ENCODE measurements around the gene RPGRIP1L. TPM values are rescaled to one million over a fixed set of nuclear protein-coding genes. Genes with fewer than 3 reads are reported as not detected.

The RPGRIP1L gene
- total RNA-seq, 1 donor, result 22.0 TPM

DNA sequence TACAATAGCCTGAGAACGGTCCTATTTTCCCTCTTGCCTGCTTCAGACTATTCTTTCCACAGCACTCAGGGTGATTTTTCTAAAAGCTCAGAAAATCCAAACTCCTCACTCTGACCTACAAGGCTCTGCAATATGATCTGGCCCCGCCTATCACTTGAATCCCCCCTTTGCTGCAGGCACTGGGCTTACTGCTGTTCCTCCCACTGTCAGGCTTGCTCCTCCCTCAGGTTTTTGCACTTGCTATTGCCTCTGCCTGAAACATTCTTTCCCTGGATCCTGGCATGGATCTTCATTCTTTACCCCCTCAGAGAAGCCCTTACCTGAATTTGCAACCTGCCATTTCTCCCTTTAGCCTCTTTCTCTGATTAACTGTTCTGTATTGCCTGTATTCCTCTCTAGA is 52.3 kb downstream of the RPGRIP1L start:
- no peak for TF ChIP-seq CTCF (IDR thresholded peaks at IDR 0.05; ENCODE audit: insufficient read depth, low read depth, low read length)
- DNase-seq (ENCODE audit: low read depth), result no peak
- H3K4me3 ChIP-seq (ENCODE audit: low read depth, low read length), result no peak overlapping the region

DNA sequence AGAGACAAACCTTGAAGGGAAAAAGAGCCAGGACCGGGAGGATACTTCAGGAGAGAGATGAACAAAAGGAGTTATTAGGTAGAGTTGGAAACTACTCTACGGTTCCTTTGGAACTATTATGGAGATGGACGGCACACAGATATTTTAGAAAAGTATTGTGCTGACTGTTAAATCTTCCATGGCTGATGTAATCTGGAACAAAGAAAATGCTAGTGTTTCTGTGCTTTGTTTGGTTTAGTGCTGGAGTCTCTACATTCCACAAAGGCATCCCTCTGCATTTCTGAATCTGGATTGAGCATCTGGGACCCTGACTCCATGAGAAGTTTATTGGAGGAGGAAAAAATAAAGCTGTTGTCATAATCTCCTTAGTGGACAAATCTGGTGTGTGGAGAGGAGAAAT is 57.2 kb downstream of the RPGRIP1L start:
- no peak for TF ChIP-seq CTCF (IDR thresholded peaks at IDR 0.05; ENCODE audit: insufficient read depth, low read depth, low read length)
- DNase-seq (ENCODE audit: low read depth), result no peak
- H3K4me3 ChIP-seq (ENCODE audit: low read depth, low read length), result no peak overlapping the region

DNA sequence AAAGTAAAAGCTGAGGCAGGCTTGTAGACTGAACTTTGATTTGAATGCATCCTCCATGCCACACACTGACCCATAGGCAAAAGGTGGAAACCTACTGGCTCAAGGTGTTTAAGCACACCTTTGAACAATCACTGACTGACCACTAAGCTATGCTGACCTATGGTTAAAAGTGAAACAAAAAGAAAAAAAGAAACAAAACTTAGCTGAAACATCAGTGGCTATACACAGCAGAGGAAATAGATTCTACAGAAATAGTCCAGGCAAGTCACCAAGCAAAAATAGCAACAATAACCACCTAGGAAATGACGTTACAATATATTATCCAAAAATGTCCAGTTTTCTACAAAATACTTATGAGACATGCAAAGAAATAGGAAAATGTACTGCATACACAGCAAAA is 60.2 kb downstream of the RPGRIP1L start:
- no peak overlapping the region for H3K4me3 ChIP-seq (ENCODE audit: low read depth, low read length)

GRCh38 chr16:53642094-53642493 is 61.6 kb downstream of the RPGRIP1L start:
- TF ChIP-seq CTCF (IDR thresholded peaks at IDR 0.05; ENCODE audit: insufficient read depth, low read depth, low read length), result no peak
- DNase-seq (ENCODE audit: low read depth), result no peak
- no peak overlapping the region for H3K4me3 ChIP-seq (ENCODE audit: low read depth, low read length)

More for the DNA sequence above, 60.2 kb downstream of the RPGRIP1L start:
- no peak for TF ChIP-seq CTCF (IDR thresholded peaks at IDR 0.05; ENCODE audit: insufficient read depth, low read depth, low read length)
- DNase-seq (ENCODE audit: low read depth), result no peak

DNA sequence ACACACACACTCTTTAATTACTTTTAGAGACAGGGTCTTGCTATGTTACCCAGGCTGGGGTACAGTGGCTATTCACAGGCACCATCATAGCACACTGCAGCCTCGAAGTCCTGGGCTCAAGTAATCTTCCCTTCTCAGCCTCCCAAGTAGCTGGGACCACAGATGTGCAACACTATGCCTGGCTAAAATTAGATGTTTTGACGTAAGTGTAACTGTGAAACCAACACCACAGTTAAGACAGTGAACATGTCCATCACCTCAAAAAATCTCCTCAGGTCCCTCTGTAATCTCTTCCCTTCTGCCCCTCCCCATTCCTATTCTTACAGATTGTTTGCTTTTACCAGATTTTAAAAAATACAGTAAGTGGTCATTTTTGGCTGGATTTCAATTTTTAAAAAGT is 66.7 kb downstream of the RPGRIP1L start:
- no peak overlapping the region for H3K4me3 ChIP-seq (ENCODE audit: low read depth, low read length)
- TF ChIP-seq CTCF (IDR thresholded peaks at IDR 0.05; ENCODE audit: insufficient read depth, low read depth, low read length), result no peak
- DNase-seq (ENCODE audit: low read depth), result no peak

DNA sequence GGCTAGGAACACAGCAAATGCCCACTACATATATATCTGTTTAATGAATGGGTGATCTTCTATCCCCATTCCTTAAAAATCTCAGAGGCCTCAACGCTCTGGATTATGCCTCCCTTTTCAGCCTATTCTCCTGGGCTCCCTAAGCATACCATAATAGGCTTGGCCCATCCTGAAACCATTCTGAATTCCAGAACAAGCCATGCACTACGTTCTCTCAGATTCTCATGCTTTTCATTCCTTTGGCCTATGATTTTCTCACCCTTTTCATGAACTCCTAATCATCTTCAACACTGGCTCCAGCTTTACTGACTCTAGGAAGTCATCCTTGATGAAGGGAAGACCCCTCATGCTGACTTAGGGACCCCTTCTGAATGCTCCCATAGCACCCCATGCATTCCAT is 71.1 kb downstream of the RPGRIP1L start:
- DNase-seq (ENCODE audit: low read depth), result no peak
- TF ChIP-seq CTCF (IDR thresholded peaks at IDR 0.05; ENCODE audit: insufficient read depth, low read depth, low read length), result no peak
- H3K4me3 ChIP-seq (ENCODE audit: low read depth, low read length), result no peak overlapping the region

DNA sequence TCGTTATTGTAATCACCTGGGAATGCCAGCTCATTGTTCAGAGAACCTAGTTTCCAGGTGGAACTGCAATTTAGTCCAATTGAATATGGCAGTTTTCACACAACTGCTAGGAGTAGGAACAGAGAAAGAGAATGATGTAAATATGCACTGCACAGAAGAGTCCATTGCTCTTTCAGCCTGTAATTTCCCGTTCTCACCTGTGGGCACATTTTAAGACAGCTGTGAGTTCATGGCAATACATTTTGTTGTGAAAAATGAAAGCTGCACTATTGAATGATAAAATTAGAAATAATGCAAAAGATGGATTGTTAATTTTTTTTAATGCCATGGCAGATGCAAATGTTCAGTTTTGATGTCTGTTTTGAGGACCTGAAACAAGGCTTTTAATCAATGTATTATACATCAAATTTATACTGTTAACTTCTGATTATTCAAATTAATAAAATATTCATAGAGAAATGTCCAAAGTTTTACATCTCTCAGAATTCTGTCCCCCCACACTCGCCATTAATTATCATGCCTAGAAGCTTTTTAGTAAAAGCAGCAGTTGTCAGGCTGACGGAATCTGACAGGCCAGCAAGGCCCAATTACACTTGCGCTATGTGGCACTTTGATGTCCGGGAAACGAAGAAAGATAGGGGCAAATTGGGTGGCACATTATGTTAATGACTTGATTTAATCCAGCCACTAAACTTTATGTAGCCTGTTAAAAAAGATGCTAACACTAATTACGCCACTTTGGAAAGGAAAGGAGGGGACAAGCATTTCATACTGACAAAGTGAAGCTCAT is 72.2 kb downstream of the RPGRIP1L start:
- no peak overlapping the region for H3K4me3 ChIP-seq (ENCODE audit: low read depth, low read length)
- TF ChIP-seq CTCF (IDR thresholded peaks at IDR 0.05; ENCODE audit: insufficient read depth, low read depth, low read length), result no peak
- DNase-seq (ENCODE audit: low read depth), result no peak

Measured in fibroblast of villous mesenchyme (primary cell).